ENCODE data around the gene TEK.

The TEK gene

DNA sequence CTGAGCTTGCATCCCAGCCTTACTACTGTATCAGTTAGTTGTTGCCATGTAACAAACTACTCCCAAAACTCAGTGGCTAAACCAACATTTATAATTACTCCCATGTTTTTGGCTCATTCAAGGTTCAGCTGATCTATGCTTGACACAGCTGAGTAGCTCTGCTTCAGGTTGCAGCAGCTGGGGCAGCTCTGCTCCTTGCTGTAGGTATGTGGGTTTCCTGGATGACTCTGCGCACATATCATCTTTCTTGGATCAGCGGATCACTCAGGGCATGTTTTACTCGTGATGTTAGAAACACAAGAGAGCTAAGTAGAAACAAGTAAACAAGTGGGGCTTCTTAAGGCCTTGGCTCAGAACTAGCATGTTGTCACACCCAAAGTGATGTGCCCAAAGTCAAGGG lies 15.1 kb downstream of the TEK start:
- DNase-seq (ENCODE audit: low read depth, low spot score) = no peak

DNA sequence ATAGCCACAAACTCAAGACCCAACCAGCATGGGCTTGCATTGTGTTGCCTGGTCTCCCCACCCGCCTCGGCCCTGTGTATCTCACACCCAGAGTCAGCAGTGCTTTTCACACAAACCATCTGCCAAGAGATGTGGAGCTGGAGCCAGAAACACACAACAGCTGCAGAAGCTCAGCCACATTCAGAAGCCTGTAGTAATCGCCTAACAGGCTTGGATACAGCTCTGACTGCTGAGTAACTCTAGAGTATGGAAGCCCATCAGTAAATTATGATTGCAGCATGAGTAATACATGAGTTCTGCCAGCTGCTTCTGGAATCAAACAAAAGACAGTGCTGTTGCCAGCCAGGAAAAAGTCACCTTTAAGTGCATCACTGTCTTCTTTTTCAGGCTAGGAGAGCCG lies 16.0 kb downstream of the TEK start:
- DNase-seq (ENCODE audit: low read depth, low spot score) = no peak

DNA sequence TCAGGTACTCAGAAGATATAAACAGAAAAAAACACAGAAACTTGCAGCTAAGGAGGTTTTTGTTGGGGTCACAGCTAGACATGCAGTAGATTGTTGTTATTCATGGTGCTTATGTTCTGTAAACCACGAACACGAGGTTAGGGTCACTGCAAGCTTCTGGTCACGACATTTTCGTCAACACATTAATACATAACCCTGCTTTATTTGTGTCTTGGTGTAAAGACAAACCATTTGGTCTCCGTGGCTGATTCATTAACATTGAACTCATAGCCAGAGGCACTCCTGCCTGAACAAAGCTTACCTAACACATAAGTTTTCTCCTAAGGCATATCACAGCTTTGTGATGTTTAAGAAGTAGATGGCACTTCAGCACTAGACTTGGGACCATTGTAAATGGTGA lies 16.9 kb downstream of the TEK start:
- no peak for DNase-seq (ENCODE audit: low read depth, low spot score)

DNA sequence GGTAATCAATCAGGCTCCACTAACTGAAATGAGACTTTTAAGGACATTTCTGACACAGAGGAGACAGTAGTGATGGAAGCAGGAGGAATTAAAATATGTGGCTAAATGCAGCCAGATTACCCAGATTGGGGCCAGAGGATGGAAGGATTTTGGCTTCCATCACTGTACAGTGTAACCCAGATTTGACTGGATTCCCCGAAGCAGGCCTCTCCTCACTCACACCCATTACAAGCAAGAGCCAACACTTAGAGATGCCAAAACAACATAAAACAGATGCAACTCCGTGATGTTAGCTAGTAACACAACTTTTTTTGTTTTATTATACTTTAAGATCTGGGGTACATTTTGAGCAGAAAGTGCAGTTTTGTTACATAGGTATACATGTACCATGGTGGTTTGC lies 17.6 kb downstream of the TEK start:
- no peak for DNase-seq (ENCODE audit: low read depth, low spot score)

DNA sequence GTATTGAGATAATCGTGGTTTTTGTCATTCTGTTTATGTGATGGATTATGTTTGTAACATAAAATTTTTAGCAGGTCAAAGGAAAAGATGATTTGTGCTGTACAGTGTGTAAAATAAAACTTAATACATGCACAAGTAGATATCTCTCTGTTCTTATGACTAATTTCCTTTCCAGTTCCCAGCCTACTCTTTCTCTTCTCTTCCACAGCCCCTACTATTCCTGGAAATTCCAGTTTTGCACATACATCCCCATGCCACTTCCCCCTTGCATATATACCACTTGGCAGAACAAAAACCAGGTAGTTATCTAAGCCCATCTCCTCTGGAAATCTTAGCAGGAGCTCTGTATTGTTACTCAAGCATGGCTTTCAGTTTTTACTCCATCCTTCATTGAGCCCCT lies 20.2 kb downstream of the TEK start:
- no peak for DNase-seq (ENCODE audit: low read depth, low spot score)

DNA sequence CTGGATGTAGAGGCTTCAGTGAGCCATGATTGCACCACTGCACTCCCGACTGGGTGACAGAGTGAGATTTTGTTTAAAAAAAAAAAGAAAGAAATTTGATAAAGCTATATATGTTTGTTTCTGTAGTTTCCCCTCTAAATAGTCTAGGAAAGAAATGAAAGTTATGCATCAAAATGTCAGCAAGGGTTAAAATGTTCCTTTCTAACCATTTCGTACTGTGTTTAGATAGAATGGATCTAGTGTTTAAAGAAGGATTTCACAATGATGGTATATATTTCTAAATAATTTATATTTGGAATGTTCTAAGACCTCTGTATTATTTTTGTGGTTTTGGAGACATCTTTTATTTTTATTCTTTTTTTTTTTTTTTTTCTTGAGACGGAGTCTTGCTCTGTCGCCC lies 22.7 kb downstream of the TEK start:
- no peak for DNase-seq (ENCODE audit: low read depth, low spot score)

DNA sequence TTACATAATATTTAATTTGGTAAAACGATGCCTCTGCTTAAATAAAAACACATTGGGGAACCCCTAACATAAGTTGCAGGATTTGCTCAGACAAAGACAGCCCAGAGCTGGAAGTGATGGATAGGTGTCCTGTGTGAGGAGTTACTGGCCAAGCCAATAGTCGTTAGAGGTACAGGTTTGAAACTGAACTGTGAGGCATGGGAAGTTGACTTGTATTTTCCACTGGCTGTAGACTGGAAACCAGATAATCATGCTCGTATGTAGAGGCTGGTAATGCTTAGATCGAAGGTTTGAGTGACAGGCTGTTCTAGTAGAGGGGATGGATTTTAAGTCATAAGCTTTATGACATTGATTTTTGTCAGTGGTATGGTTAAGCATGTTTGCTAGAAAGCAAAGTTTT lies 24.8 kb downstream of the TEK start:
- no peak for DNase-seq (ENCODE audit: low read depth, low spot score)

DNA sequence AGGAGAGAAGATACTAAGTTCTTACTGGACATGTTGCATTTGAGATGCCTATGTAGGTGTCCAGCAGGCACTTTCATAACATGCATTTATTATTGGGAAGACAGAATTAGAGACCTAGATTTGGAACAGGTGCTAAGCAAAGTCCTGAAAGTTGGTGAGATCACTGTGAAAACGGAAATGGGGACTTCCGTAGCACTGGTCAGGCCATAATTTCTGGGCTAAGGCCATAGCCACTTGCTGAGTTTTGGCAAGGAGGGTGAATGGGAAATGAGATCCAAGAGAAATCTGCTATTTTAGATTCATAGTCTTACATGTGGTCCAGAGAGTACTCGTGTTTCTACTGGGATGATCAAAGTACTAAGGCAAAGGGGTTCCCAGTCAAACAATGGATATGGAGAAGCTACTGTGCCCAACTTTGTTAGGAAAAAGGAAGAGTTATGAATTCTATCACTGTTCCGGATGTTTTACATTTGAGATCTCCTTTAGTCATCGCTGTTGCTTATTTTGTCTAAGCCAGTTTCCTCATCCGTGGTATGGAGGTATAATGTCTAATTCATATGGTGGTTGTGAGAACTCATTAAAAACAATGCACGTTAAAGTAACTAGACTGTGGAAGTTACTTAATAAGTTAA lies 33.4 kb downstream of the TEK start:
- DNase-seq (ENCODE audit: low read depth, low spot score) = no peak

DNA sequence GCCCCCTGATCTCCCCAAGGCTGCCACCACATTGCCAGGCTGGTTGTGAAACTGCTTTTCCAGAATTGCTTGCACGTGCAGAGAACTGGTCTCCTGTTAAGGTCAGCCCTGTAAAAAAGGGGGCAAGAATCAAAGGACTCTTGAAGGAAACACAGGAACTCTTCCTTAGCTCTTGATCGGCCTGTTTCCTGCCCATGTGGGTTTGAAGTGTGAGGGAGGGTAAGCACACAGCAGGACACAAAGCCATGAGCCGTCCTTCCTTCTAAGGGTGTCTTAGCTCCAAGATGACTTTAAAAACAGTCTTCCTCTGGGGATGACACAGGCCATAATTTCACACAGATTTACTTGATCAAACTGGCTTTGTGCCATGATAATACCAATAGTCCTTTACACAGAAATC lies 36.1 kb downstream of the TEK start:
- DNase-seq (ENCODE audit: low read depth, low spot score) = no peak

DNA sequence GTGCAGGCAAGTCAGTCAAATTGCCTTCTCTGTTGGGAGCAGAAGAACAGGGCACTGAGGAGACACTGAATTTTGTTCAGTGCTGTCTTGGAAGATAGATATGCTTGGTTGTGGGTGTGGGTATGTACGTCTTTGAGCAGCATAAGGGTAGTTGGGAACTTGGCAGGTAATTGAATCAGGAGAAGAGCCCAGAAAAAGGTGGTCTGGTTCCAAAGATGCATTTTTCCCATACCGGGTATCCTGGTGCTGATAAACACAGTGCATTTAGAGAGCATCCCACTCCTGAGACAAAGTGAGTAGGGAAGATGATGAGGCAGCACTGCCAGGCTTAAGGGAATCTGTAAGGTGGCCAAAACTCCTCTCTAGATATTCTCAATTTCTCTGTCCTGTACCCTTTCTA lies 40.6 kb downstream of the TEK start:
- no peak for DNase-seq (ENCODE audit: low read depth, low spot score)

DNA sequence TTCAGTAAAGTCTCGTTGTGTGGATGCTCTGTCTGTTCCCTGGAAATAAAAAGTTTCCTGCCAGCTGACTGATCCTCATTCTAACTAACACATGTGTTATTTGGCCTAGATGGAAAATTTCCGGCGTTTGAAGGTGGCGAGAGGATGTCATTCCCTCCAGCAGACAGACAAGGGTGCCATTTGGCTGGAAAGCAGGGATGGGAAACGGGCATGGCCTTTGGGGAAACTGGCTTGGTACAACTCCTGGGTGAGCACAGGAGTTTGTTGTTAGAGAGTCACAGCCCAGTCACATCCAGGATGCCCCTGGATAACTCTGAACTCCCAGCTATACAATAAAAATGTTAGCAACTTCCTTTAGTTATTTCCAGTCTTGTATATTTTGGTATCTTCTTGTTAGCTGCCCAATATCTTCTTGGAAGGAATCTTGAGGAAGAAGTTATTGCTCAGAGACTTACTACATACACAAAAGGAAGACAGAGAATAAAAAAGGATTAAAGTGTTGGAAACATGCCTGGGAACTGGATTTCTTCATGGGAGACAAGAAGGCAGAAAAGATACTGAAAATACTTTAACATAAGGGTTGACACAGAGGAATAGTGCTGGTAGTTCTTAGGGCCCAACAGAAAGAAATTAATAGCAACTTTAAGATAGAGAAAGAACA lies 41.9 kb downstream of the TEK start:
- DNase-seq (ENCODE audit: low read depth, low spot score) = no peak

DNA sequence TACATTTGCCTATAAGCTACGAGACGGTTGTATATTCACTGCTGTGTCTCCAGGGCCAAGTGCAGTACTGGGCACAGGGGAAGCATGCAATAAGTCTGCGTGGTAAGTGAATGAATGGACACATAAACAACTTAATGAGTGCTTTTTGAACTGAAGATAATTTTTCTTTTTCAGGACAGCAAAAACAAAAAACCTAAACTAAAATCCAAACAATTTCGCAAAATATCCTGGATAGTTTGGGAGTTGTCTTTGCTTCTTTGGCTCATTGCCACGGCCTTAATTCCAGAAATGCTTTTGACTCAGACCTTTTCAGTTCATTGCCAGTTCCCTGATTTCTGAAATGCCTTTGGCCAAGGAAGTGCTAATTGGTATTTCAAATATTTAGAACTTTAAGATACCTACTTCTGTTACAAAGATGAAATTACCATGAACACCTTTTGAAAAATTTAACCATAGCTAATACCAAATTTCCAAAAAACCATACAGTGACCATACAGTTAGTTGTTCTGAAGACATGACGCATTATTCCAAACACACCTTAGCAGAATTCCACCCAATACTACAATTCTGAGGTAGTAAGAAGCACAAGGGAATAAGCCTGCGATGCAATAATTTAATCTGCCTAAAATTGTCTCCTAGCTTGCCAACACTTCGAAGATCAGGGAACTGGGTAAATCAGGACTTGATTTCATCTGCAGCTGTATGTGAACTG lies 42.8 kb downstream of the TEK start:
- no peak for DNase-seq (ENCODE audit: low read depth, low spot score)

DNA sequence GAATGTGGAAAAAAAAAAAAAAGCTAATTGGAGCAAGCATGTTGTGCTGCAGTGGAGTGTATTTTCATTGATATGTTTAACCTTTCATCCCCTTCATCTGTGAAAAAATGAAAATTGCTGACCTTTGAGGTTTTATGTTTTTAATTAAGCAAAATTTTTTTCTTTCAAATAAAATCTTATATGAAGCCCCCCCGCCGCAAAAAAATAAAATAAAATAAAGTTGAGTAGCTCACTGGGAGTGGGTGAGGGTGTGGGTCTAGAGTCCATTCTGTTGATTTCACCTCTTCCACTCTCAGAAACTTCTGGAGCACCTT lies 43.3 kb downstream of the TEK start:
- no peak for DNase-seq (ENCODE audit: low read depth, low spot score)

DNA sequence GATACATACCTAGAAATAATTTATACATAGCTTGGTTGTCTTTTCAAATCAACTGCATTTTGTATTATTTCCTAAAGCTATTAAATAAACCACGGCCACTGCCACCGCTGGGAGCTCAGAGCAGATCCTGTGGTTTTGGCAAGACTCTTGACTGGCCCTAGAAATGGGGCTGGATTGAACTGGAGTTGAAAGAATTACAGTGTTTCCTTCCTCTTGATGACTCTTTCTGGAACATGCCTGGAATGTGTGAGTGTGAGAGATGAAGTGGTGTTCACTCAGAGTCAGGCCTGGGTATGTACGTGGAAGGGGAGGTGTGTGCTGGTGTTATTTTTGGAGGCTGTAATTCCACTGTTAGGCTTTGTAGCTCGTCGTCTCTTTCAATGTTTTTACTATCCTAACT lies 45.9 kb downstream of the TEK start:
- DNase-seq (ENCODE audit: low read depth, low spot score) = no peak

DNA sequence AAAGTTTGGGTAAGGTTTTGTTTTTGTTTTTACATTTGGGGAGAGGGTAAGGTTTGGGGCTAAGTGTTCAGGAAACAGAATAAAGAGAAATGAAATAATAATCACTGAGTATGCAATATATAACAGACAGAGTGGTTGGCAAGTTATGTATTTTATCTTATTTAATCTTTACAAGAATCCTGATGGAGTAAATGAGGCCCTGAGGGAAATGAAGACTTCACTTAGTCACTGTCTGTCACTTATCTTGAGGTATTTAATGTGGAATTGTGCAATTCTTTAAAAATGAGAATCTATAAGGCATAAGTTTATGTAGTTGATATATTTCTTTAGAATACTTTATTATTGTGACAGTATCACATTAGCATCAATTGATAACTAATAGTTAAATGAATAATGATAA lies 48.1 kb downstream of the TEK start:
- no peak for DNase-seq (ENCODE audit: low read depth, low spot score)

DNA sequence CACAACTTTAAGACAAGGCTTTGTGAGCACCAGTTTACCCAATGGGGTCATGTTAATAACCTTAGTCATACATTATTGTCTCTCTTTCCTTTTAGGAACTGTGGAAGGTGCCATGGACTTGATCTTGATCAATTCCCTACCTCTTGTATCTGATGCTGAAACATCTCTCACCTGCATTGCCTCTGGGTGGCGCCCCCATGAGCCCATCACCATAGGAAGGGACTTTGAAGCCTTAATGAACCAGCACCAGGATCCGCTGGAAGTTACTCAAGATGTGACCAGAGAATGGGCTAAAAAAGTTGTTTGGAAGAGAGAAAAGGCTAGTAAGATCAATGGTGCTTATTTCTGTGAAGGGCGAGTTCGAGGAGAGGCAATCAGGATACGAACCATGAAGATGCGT lies 48.7 kb downstream of the TEK start:
- DNase-seq (ENCODE audit: low read depth, low spot score) = no peak

DNA sequence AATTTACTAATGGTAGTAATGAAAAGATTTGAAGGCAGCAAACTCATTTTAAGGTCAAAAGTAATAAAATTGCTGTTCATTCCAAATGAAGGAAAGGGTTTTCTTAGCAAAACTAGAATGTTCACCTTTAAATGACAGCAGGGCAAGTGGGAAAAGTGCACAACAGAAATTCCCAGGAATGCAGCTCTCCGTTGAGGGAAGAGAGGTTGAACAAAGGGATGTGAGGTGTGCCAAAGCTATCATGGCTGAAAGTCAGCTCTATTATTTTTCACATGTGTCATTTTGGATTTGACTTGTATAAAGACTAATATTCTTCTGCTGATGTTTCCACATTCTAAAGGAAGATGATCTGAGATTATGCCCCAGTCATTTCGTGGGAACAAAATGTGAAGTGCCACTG lies 51.6 kb downstream of the TEK start:
- no peak for DNase-seq (ENCODE audit: low read depth, low spot score)

DNA sequence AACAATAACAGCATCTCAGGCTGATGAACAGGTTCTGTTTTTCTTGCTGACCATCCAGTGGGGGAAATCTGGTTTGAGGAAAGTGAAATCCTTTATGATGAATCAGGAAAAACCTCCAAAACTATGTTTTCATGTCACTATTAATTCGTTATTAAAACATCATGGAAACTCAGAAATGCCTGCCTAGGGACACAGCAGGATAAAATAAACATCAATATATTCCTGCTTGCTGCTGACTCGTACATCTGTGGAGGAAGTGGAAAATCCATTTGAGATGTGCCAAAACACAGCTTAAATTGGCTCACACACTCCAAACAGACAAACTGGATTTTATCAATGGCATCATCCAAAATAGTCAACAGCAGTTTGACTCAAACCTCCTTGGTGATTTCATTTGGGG lies 53.0 kb downstream of the TEK start:
- no peak for DNase-seq (ENCODE audit: low read depth, low spot score)

DNA sequence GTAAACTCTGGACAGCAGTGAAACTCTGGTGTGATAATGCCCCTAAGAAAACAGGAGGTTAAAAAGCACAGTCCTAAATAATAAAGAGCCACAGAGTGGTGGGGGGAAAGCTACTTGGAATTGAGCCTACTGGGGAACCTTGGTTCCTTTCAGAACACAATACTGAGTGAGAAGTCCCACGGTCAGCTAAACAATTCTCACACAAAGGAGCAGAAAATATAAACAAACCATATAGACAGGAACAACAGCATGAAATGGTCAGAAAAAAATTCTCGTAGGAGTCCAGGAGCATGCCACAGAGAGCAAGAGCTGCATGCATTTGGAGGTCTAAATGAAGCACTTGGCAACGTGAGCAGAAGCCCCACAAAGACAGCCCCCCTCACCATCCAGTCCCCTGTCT lies 56.0 kb downstream of the TEK start:
- DNase-seq (ENCODE audit: low read depth, low spot score) = no peak

DNA sequence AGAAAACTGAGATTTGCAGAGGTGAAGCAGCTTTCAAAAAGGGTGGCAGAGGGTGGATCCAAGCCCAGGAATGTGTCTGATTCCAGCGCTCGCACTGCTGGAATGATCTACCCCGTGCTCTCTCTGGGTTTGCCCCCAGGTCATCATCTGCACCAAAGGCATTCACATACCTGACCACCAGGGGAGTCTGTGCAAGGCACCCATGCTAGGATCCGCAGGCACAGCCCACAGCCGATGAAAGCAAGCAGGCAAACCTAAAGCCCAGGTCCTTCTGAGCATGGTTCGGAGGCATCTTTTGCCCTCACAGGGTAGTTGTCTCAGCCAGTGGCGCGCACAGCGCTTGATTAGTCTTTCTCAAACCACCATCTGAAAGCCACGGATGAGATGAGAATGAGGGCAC lies 56.6 kb downstream of the TEK start:
- no peak for DNase-seq (ENCODE audit: low read depth, low spot score)

DNA sequence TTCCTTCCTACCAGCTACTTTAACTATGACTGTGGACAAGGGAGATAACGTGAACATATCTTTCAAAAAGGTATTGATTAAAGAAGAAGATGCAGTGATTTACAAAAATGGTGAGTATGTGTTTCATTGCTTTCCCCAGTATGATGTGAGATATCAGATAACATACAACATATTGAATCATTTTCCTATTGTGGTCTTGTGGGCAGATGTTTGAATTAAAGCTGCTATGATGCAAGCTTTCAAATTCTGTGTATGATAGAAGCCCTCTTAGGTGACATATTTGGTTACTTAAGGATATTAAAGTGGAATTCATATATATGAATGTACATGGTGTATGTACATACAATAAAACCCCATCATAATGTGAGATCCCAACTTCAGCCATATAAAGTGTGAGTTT lies 59.5 kb downstream of the TEK start:
- no peak for DNase-seq (ENCODE audit: low read depth, low spot score)

DNA sequence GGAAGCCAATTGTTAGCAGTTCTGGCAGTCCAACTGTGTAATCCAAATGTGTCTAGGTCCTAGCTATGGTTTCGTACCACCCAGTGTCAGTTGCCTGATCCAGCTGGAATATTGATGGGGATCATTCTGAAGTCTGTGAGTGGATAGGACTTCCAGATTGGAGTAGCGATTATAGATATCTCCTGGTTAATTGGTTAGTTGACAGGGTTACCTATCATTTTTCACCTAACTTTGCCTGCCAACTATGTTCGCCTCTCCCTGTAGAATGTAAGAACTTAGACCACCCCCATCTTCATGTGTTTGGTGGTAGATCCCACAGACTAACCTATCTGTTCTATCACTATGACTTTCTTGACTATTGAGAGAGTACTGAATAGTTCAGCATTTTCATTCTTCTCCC lies 59.9 kb downstream of the TEK start:
- no peak for DNase-seq (ENCODE audit: low read depth, low spot score)

DNA sequence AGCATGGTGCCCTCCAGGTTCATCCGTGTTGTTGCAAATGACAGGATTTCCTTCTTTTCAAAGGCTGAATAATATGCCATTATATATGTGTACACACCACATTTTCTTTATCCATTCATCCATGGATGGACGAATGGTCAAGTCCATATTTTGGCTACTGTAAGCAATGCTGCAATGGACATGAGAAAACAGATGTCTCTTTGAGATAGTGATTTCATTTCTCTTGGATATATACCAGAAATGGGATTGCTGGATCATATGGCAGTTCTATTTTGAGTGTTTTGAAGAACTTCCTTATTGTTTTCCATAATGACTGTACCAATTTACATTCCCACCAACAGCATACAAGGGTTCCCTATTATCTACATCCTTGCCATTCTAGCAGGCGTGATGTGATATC lies 67.9 kb downstream of the TEK start:
- DNase-seq (ENCODE audit: low read depth, low spot score) = no peak

Measured in iPS DF 19.7 (cell line).